ENCODE measurements around the gene PLEKHA7.

- TF ChIP-seq CTCF (IDR thresholded peaks at IDR 0.05; ENCODE audit: insufficient read depth, low read length) (no peak), GABPA (IDR thresholded peaks at IDR 0.05; ENCODE audit: low read depth) (no peak)
Observed at GRCh38 chr11:16741473-16741872, 272.7 kb downstream of the PLEKHA7 start.
